Left ventricle myocardium inferior (tissue), 1 donor: ENCODE results near the gene UNC119. TPM values are rescaled to one million over a fixed set of nuclear protein-coding genes. Genes with fewer than 3 reads are reported as not detected.

Experiments
- DNase-seq: peaks from one replicate; pipeline ENCODE4 v3.0.0-alpha.2; 2020
- H3K27ac ChIP-seq: fragments of 200-600 bp; replicated peaks from 2 replicates; pipeline ENCODE4 v1.8.0; 2021
- H3K27me3 ChIP-seq: fragments of 200-600 bp; 2 replicates; pipeline ENCODE4 v1.8.0; 2021; ENCODE audit warnings: low read depth
- H3K36me3 ChIP-seq: fragments of 200-600 bp; 2 replicates; pipeline ENCODE4 v1.8.0; 2021
- H3K4me1 ChIP-seq: fragments of 200-600 bp; 2 replicates; pipeline ENCODE4 v1.8.0; 2021
- H3K4me3 ChIP-seq: fragments of 200-600 bp; 2 replicates; pipeline ENCODE4 v1.8.0; 2021; ENCODE audit warnings: mild to moderate bottlenecking, moderate library complexity
- H3K9me3 ChIP-seq: fragments of 200-600 bp; replicated peaks from 2 replicates; pipeline ENCODE4 v1.8.0; 2021
- intact Hi-C: fragments of 100-400 bp; cut with micrococcal nuclease; formaldehyde crosslinking; loops from one replicate; pipeline ENCODE4 v1.11.0; 2022
- total RNA-seq: library from RNA; stranded (reverse); fragmentation: NEBNext Ultra II Directional; extraction: Animal tissue kit (Norgen Biotek cat#: 25700); gene quantifications from one replicate; pipeline ENCODE4 v1.2.1, GENCODE V29; 2021
- TF ChIP-seq, protein P1 (sequence below): fragments of 200-600 bp; IDR thresholded peaks from 2 replicates; pipeline ENCODE4 v1.8.0; 2021; ENCODE audit warnings: antibody characterized with exemption, mild to moderate bottlenecking, borderline replicate concordance
- donor health status: DM: no; HTN: yes; CAD: no; lungs with severe emphysema.

UNC119 gene
- total RNA-seq, 1 donor from 2014 or later: 22.5 TPM

GRCh38 chr17:28518132-28518531, 34.3 kb downstream of the UNC119 start:
- no peak for DNase-seq
- H3K4me3 ChIP-seq: no peak overlapping the region
- peaks cover 28% of the 10 kb centered on the region for H3K27me3 ChIP-seq
- H3K27ac ChIP-seq: no peak overlapping the region
- intact Hi-C loops: no loop called here
- no peaks in the 10 kb centered on the region for H3K9me3 ChIP-seq
- no peaks in the 10 kb centered on the region for H3K36me3 ChIP-seq
- H3K4me1 ChIP-seq: no peaks in the 10 kb centered on the region
- TF ChIP-seq, protein P1, sequence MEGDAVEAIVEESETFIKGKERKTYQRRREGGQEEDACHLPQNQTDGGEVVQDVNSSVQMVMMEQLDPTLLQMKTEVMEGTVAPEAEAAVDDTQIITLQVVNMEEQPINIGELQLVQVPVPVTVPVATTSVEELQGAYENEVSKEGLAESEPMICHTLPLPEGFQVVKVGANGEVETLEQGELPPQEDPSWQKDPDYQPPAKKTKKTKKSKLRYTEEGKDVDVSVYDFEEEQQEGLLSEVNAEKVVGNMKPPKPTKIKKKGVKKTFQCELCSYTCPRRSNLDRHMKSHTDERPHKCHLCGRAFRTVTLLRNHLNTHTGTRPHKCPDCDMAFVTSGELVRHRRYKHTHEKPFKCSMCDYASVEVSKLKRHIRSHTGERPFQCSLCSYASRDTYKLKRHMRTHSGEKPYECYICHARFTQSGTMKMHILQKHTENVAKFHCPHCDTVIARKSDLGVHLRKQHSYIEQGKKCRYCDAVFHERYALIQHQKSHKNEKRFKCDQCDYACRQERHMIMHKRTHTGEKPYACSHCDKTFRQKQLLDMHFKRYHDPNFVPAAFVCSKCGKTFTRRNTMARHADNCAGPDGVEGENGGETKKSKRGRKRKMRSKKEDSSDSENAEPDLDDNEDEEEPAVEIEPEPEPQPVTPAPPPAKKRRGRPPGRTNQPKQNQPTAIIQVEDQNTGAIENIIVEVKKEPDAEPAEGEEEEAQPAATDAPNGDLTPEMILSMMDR: no peak

- Histone ChIP-seq H3K27me3 (peaks cover 45% of the 10 kb centered on the region), H3K9me3 (no peaks in the 10 kb centered on the region), H3K4me3 (no peak overlapping the region), H3K36me3 (no peaks in the 10 kb centered on the region), H3K27ac (no peak overlapping the region), H3K4me1 (no peaks in the 10 kb centered on the region)
- TF ChIP-seq, protein P1: no peak
- intact Hi-C loops: no loop called here
- DNase-seq: no peak
Measured at GRCh38 chr17:28515518-28515917, 36.9 kb downstream of the UNC119 start.

DNA sequence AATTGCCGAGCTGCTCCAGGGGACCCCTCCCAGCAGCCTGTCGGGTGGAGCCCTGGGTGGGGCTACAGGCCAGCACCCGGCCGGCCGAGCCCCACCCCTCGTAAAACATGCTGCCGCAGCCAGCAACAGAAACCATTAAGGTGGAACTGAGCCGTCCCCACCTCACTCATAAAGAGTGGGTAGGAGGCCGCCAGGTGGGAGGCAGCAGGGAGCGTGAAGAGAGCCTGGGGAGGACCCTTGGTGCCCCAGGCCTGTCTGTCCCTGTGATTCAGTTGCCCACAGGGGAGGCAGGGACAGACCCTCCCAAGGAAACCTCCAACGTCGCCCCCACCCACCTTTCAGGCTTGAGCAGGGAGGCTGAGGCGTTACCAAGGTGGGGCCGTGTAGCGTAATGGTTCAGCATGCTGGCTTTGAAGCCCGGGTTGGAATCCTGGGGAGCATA, 37.8 kb downstream of the UNC119 start:
- Histone ChIP-seq H3K4me1 (no peaks in the 10 kb centered on the region), H3K27me3 (peaks cover 53% of the 10 kb centered on the region), H3K27ac (no peak overlapping the region), H3K9me3 (no peaks in the 10 kb centered on the region), H3K4me3 (no peak overlapping the region), H3K36me3 (no peaks in the 10 kb centered on the region)
- DNase-seq: no peak
- intact Hi-C loops: no loop called here
- TF ChIP-seq, protein P1: no peak

GRCh38 chr17:28513476-28513875, 38.9 kb downstream of the UNC119 start:
- Histone ChIP-seq H3K9me3 (no peaks in the 10 kb centered on the region), H3K36me3 (no peaks in the 10 kb centered on the region), H3K4me1 (no peaks in the 10 kb centered on the region), H3K27ac (no peak overlapping the region), H3K4me3 (no peak overlapping the region), H3K27me3 (peaks cover 63% of the 10 kb centered on the region)
- DNase-seq: no peak
- TF ChIP-seq, protein P1: no peak
- intact Hi-C loops: no loop called here

DNA sequence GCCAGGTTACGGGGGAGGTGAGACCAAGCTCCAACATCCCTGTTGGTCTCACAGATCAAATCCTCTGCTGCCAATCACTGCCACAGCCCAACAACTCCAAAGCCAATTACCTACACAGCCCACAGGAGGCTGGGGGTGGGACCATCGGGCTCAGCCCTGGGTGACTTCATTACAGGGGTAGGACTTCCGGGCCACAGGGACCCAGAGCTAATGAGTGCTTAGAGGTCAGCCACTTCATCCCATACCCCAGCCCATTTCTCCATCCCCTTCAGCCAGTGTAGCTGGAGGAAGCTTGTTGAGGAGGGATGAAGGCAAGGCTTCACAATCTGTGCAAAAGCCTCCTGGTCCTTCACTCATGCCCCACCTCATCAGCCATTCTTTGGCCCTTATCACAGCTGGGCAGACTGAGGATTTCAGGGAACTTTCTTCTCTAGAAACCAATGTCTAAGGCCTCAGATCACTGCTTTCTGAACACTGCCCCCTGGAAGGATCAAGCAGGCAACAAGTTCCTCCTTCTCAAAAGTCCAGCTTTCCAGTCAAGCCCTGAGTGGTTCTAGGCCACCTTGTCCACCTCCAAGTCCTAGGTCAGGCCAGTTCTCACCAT, 40.5 kb downstream of the UNC119 start:
- intact Hi-C loops: no loop called here
- Histone ChIP-seq H3K27ac (no peak overlapping the region), H3K4me3 (no peak overlapping the region), H3K9me3 (no peaks in the 10 kb centered on the region), H3K27me3 (peaks cover 78% of the 10 kb centered on the region), H3K4me1 (no peaks in the 10 kb centered on the region), H3K36me3 (no peaks in the 10 kb centered on the region)
- DNase-seq: no peak
- TF ChIP-seq, protein P1: no peak
